Stimulated activated CD4-positive, alpha-beta T cell treated with anti-CD3 and anti-CD28 coated beads, Interleukin-1b, Interleukin-23, amount 100 ng/mL, for 48 hours (primary cell): ENCODE results near the gene GTPBP6.
"Not testable (repeated sequence)": the region's sequence is repeated elsewhere in the genome, so short reads cannot be mapped to it uniquely, and the experiment has no call there.

Source experiments
- DNase-seq: peaks from one replicate; pipeline ENCODE4 v3.0.0-alpha.2; 2020

GTPBP6 gene

DNA sequence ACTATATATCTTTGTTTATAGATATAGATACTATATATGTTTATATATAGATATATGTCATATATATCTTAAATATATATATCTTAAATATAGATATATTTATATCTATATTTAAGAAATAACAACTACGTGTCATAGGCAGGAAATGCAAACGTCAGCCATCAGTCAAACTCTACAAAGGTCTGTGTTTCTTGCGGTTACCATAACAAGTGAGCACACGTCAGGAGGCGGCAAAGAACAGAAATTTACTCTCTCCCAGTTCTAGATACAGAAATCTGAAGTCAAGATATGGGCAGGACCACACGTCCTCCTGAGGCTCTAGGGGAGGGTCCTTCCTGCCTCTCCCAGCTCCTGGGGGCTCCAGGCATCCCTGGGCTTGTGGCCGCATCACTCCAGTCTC, 30.9 kb downstream of the GTPBP6 start:
- no peak for DNase-seq

DNA sequence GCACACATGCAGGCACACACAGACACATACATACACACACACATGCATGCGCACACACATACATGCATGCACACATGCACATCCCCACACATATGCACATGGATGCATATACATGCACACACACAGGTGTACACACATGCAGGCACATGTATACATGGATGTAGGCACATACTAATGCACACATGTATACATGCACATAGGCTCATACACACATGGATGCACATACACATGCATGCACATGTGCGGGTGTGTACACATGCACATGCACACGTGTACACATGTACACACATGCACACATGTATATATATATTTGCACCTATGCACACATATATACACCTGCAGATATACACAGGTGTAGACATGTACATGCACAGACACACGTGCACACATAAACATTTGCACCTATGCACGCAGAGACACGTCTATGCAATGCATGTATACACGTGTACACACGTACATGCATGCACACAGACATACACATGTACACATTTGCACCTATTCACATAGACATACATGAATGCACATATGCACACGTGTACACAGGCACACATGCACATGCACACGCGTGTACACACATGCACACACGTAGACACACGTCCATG, 33.4 kb downstream of the GTPBP6 start:
- no peak for DNase-seq

DNA sequence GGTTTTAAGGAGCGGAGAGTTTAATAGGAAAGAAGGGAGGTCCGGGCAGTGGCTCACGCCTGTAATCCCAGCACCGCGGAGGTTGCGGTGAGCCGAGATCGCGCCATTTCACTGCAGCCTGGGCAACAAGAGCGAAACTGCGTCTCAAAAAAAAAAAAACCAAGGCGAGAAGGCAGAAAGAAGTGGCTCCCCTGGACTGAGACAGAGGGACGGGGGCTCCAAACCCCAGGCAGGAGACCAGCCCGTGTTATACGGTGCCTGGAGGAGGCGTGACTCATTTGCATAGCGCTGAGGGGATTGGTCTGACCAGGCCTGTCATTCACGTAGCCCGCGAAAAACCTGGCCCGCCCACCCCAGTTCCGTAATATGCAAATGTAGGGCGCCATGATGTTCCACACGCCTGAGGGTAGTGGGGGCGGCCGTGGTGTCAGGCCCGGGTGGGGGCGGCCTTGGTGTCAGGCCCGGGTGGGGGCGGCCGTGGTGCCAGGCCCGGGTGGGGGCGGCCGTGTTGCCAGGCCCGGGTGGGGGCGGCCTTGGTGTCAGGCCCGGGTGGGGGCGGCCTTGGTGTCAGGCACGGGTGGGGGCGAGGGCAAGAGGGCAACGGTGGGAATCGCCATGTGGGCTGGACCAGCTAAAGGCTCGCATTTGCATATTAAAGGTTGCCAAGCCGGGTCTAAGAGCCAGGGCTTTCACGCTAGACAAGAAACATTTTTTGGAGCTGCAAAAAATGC, 35.3 kb downstream of the GTPBP6 start:
- peak; percentile 93 for DNase-seq

DNA sequence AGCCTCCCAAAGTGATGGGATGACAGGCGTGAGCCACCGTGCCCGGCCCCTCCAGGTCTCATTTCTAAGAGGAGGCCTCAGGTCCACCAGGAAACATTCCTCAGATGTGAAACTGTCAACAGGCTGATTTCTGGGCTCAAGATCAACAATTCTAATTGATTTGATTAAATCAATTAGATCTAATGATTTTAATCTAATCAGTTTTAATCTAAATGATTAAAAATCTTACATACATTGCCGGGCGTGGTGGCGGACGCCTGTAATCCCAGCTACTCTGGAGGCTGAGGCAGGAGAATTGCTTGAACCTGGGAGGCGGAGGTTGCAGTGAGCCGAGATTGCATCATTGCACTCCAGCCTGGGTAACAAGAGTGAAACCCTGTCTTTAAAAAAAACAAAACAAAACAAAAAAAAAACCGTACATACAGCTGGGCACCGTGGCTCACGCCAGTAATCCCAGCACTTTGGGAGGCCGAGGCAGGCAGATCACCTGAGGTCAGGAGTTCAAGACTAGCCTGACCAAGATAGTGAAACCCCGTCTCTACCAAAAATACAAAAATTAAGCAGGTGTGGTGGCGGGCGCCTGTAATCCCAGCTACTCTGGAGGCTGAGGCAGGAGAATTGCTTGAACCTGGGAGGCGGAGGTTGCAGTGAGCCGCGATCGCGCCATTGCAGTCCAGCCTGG, 36.5 kb downstream of the GTPBP6 start:
- DNase-seq: not testable (repeated sequence)

DNA sequence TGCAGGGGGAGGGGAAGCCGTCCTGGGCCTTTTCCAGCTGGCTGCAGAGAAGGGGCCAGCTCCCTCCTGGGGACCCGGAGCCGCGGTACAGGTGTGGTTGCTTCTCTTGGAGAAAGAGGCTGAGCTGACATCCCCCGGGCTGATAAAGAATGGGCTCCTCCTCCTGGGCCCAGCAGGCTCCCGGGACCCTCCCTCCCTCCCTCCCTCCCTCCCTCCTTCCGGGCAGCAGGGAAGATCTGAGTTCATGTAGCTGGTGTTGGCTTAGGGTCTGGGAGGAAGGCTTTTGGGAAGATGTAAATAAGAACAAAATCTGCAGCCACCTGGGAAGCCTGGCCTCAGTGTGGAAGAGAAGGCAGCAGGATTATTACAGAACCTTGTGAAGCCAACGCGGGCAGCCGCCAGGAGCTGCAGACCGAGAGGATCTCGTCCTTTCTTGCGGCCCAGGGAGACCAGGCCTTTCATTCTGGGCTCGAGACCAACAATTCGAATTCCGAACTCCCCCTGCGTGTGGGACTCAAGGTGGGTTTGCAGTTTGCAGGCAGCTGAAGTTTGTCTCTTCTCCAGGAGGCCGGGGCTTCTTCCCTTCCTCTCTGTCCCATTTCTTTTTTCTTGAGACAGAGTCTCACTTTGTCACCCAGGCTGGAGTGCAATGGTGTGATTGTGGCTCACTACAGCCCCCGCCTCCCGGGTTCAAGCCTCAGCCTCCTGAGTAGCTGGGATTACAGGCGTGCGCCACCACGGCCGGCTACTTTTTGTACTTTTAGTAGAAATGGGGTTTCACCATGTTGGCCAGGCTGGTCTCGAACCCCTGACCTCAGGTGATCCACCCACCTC, 37.2 kb downstream of the GTPBP6 start, which contains the start of gene PLCXD1:
Gene PLCXD1 (plus strand): TSS at position 216 of the 834 bp plus-strand sequence. CDS start 2,807 bp downstream, outside the sequence.
- peak; percentile 45 for DNase-seq

DNA sequence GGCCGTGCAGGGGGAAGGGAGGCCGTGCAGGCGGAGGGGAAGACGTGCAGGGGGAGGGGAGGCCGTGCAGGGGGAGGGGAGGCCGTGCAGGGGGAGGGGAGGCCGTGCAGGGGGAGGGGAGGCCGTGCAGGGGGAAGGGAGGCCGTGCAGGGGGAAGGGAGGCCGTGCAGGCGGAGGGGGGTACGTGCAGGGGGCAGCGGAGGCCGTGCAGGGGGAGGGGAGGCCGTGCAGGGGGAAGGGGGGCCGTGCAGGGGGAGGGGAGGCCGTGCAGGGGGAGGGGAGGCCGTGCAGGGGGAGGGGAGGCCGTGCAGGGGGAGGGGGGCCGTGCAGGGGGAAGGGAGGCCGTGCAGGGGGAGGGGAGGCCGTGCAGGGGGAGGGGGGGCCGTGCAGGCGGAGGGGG, 37.9 kb downstream of the GTPBP6 start:
- DNase-seq: not testable (repeated sequence)

DNA sequence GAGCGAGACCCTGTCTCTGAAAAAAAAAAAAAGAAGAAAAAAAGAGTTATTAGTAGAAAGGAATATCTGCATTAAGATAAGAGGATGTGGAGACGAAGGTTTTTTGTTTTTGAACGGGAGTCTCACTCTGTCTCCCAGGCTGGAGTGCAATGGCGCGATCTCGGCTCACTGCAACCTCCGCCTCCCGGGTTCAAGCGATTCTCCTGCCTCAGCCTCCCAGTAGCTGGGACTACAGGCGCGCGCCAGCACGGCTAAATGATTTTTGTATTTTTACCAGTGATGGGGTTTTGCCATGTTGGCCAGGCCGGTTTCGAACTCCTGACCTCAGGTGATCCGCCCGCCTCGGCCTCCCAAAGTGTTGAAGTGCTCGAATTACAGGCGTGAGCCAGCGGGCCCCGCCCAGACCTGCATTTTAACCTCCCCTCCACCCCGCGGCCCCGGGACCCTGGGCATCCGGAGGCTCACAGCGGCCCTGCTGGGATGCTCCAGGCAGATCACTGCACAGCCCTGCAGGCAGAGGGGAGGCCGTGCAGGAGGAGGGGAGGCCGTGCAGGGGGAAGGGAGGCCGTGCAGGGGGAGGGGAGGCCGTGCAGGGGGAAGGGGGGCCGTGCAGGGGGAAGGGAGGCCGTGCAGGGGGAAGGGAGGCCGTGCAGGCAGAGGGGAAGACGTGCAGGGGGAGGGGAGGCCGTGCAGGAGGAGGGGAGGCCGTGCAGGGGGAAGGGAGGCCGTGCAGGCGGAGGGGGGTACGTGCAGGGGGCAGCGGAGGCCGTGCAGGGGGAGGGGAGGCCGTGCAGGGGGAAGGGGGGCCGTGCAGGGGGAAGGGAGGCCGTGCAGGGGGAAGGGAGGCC, 38.6 kb downstream of the GTPBP6 start:
- DNase-seq: not testable (repeated sequence)

DNA sequence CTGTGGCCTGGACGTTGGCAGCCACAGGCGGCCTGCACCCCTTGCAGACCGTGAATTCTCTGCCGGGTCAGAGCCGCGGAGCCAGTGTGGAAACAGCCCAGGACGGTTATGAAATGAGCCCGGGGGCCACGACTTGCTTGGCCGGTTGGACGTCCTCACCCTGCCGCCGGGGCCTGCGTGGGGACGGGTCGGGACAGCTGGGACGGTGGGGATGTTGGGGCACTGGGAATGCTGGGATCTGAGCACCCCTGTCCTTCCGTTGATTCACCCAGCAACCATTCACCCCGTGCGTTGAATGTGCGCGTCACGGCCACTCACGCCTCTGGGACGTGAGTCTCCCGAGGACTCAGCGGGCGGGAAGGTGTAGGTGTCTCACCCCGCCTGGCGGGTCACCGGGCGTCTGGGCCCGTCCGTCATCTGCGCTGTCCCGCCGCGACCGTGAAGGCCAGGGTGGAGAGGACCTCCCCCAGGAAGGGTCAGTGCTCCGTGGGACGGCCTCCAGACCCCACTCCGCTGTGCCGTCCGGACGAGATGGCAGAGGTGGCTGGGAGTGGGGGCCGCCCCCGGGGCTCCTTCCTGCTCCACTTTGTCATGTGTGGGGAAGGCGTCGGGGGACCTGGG, 41.9 kb downstream of the GTPBP6 start:
- DNase-seq: peak; percentile 35

DNA sequence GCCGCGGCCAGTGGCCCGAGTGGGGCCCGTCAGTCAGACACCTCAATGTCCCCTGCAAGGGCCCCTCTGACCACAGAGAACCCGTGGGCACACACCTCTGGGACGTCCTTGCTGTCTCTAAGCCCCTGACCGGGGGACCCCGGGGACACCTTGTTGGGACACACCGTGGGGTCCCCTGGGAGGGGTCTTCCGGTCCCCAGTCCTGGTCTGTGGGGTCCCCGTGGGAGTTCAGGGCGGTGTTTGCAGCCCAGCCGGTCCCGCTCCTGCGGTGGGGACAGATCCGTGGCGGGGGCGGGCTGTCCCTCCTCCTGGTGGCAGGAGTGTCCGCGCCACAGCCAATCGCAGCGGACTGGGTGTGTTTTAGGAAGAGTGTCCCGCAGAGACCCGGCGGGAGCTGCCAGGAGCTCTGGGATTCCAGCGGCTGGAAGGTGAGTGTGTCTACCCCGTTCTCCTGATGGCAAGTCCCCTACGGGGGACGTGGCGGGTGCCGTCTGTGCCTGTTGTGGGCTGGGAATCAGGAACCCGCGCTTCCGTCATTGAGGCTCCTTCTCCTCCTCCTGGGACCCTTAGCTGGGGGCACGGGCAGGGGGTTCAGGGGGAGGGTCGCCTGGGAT, 42.5 kb downstream of the GTPBP6 start:
- peak; percentile 41 for DNase-seq

DNA sequence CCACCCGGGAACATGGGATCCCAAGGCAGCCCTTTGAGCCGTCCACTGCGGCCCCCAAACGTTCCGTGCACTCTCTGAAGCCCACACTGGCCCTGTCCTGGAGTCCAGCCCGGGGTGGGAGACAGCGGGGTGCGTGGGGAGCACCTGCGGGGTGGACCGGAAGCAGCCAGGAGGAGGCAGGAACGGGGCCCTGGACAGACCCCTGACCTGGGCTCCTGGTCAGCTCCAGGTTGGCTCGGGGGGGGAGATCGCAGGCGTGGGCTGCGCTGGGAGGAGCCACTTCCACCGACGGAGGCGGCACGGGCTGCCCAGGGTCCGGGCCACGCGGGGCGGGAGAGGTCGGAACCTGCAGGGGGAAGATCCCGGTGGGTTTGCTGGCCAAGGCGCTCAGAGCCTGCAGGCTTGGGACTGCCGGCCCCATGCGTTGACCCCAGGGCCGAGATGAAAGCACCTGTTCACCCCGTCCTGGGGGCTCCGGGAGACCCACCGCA, 43.1 kb downstream of the GTPBP6 start:
- DNase-seq: no peak

DNA sequence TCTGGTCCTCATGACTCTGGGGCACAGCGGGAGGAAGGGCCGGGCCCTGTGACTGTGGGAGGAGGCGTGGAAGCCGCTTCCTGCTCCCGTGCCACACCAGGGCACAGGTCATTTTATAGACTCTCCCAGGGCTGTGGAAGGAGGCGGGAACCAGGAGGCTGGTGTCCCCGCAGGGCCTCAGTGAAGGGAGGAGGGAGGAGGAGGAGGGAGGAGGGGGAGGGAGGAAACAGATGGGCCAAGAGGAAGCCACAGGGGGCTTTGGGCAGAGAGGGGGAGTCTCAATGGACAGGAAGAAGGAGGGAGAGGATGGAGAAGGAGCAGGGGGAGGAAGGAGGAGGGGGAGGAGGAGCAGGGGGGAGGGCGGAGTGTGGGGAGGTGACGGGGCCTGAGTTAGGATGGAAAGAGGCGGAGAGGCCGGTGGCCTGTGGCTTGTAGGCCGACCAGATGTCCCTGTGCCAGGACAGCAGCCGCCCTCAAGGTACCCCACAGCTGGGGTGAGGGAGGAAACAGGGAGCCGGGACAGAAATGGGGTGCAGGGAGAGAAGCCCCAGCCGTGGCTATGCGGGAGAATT, 43.6 kb downstream of the GTPBP6 start:
- no peak for DNase-seq

DNA sequence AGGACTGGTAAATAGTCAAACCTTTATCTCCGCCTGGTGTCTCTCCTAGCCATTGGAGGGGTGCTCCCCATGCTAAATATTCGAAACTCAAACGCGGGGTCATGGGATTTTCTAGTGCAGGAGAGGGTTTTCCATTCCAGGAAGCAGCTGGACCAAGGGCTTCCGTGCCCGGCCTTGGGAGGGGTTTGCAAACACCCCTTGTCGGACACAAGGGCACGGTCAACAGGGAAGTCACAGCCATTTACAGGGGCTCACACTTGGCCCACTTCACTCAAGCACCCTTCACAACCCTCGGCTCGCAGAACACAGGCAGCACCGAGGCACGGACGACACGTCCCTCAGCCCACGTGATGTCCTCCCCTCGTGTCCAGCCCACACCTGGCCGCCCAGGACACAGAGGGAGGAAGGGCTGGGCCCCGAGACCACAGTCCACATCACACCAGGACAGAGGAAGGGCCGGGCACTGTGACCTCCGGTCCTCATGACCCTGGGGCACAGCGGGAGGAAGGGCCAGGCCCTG, 47.7 kb downstream of the GTPBP6 start:
- DNase-seq: no peak

DNA sequence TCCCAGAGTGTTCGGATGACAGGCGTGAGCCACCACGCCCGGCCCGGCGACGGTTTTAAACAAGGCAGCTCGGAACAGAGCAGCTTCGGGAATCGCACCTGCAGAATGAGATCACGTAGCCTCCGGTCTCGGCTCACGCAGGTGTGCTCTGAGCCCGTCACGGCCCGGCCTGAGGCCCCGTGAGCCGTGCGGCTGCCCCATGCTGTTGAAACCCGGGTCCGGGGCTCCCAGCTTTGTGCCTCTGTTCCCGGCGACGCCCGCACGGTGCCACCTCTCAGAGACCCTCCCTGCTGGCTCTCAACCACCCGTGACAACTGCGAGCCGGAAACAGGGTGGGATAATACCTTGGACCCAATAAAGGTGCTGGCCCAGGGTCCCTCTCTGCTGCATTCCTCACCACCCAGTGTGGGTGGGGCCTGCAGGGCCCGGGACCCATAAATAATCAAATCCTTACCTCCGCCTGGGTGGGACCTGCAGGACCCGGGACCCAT, 50.8 kb downstream of the GTPBP6 start:
- no peak for DNase-seq

DNA sequence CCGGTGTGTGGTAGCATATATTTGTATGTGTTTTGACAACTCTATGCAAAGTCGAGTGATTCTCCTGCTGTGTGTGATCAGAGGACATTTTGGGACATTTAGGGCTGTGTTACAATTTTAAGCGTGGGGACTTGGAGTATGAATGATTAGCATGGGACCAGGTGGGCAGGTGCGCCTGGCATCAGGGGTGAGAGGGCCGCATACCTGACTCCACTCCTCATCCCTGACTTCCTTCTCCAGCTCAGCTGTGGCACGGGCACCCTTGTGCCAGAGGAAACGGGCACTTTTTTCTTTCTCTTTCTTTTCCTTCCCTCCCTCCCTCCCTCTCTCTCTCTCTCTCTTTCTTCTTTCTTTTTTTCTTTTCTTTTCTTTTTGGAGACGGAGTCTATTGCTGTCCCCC, 53.1 kb downstream of the GTPBP6 start:
- no peak for DNase-seq

DNA sequence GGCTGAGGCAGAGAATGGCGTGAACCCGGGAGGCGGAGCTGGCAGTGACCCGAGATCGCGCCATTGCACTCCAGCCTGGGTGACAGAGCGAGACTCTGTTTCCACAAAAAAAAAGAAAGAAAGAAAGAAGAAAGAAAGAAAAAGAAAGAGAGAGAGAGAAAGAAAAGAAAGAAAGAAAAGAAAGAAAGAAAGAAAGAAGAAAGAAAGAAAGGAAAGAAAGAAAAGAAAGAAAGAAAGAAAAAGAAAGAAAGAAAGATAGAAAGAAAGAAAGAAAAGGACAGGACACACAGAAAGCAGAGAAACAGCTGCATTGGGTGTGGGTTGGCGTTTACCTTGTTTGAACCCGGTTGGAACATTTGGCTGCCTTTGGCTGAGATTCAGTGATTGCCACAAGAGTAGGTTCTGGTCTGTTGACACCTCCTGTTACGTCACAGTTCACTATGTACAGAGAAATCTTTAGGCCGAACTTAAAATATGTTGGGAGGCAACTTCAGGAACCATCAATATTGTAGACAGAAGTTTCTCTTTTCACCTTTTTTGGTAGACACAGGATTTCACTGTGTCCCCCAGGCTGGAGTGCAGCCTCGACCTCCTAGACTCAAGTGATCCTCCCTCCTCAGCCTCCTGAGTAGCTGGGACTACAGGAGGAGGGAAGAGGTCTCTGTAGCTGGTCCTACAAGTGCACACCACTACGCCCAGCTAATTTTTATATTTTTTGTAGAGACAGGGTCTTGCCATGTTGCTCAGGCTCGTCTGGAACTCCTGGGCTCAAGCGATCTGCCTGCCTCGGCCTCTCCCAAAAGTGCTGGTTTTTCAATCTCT, 53.8 kb downstream of the GTPBP6 start:
- DNase-seq: no peak

DNA sequence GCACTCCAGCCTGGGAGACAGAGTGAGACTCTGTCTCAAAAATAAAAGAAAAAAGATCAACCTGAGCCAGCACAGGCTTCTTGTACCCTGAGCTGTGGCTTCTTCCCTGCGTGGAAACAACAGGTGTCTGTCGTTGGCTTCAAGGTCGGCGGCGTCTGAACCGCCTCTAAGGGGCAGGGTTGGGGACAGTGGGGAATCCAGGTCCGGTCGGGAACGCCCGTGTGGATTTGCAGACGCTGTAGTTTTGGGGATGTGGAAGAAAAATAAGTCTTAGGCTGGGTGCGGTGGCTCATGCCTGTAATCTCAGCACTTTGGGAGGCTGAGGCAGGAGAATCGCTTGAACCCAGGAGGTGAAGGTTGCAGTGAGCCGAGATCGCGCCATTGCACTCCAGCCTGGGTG, 54.6 kb downstream of the GTPBP6 start:
- not testable (repeated sequence) for DNase-seq

DNA sequence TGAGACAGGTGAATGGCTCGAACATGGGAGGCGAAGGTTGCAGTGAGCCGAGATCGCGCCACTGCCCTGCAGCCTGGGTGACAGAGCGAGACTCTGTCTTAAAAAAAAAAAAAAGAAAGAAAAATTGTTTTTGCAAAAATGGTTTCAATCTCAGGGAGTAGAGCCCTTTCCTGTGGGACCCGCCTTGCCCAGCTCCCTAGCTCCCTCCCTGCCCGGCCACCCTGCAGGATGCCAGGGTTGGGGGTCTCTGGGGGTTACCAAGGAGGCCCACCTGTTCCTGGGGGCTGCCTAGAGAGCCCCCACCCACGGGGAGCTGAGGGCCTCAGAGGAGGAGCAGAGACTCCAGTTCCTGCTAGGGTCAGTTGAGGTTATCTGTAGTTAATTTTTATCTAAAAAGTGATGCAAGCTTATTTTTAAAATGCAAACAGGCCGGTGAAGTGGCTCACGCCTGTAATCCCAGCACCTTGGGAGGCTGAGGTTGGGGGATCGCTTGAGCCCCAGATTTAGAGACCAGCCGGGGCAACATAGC, 56.2 kb downstream of the GTPBP6 start:
- no peak for DNase-seq

DNA sequence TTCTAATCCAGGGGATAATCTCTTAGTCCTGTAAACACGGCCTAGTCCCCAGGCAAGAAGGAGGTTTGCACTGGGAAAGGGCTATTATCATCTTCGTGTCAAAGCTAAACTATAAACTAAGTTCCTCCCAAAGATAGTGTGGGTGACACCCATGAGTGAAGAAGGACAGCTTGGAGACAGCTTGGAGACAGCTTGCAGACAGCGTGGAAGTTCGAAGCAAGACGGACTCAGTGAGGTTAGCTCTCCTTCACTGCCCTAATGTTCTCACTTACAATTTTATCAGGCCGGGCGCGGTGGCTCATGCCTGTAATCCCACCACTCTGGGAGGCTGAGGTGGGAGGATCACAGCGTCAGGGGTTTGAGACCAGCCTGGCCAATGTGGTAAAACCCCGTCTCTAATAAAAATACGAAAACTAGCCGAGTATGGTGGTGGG, 56.7 kb downstream of the GTPBP6 start:
- DNase-seq: no peak
